ENCODE data around the gene TBX2. TPM values are rescaled to one million over a fixed set of nuclear protein-coding genes. Genes with fewer than 3 reads are reported as not detected.

The TBX2 gene
- total RNA-seq, 1 donor from 2014 or later, result 8.6 TPM

DNA sequence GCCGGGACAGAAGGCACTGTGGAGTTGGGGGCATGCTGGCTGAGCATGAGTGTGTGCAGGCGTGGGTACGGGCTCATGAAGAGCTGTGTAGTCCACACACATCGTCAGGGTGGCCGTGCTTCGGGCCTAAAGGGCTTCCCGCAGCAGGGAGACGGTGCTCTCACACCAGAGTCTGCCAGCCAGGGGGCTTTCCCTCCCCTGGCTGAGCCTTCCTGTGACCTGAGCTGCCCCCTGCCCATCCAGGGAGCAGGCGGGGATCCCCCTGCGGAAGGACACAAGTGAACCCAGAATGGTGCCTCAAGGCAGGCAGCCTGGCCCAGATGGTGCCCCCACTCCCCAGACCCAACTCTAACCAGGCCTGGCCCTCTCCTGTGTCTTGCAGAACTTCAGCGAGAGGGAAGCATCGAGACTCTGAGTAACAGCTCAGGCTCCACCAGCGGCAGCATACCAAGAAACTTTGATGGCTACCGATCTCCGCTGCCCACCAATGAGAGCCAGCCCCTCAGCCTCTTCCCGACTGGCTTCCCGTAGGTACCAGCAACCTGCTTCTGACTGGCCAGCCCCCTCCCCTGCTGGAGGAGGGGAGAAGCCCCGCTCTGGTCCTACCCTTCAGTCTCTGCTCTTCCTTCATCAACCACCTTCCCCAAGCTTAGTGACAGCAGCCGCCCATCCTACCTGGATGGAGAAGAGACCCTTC lies 7.9 kb upstream of the TBX2 start:
- Mint-ChIP-seq H3K36me3 (ENCODE audit: low read depth) (no peaks in the 10 kb centered on the region), H3K4me3 (ENCODE audit: unreplicated experiment) (no peak overlapping the region), H3K4me1 (ENCODE audit: low read depth) (peaks cover 7% of the 10 kb centered on the region), H3K9me3 (ENCODE audit: low read depth) (no peaks in the 10 kb centered on the region), H3K27ac (ENCODE audit: unreplicated experiment) (no peak overlapping the region), H3K27me3 (ENCODE audit: low read depth) (no peaks in the 10 kb centered on the region)
- DNase-seq (ENCODE audit: low spot score), result no peak
- TF ChIP-seq, protein P1, sequence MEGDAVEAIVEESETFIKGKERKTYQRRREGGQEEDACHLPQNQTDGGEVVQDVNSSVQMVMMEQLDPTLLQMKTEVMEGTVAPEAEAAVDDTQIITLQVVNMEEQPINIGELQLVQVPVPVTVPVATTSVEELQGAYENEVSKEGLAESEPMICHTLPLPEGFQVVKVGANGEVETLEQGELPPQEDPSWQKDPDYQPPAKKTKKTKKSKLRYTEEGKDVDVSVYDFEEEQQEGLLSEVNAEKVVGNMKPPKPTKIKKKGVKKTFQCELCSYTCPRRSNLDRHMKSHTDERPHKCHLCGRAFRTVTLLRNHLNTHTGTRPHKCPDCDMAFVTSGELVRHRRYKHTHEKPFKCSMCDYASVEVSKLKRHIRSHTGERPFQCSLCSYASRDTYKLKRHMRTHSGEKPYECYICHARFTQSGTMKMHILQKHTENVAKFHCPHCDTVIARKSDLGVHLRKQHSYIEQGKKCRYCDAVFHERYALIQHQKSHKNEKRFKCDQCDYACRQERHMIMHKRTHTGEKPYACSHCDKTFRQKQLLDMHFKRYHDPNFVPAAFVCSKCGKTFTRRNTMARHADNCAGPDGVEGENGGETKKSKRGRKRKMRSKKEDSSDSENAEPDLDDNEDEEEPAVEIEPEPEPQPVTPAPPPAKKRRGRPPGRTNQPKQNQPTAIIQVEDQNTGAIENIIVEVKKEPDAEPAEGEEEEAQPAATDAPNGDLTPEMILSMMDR (IDR thresholded peaks at IDR 0.05), result no peak

DNA sequence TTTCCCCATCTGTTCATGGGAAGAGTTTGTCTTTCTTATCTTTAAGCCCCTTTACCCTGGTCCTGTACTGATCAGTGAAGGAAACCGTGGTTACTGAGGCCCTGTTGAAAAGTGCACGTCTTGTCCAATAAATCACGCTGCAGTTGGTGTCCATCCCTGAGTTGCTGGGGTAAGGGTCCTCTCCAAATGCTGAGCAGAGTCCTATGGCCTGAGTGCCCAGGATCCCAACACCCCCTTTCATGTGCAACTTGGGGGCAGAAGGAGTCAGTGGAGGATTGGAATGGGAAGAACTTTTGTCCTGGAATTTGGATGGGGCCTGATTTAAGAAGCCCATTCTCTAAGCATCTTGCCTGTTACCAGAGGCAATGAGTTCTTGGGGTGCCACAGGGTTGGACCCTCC lies 7.0 kb upstream of the TBX2 start:
- Mint-ChIP-seq H3K4me3 (ENCODE audit: unreplicated experiment) (no peak overlapping the region), H3K9me3 (ENCODE audit: low read depth) (no peaks in the 10 kb centered on the region), H3K27me3 (ENCODE audit: low read depth) (no peaks in the 10 kb centered on the region), H3K4me1 (ENCODE audit: low read depth) (peaks cover 10% of the 10 kb centered on the region), H3K36me3 (ENCODE audit: low read depth) (no peaks in the 10 kb centered on the region), H3K27ac (ENCODE audit: unreplicated experiment) (no peak overlapping the region)
- TF ChIP-seq, protein P1 (IDR thresholded peaks at IDR 0.05), result no peak
- DNase-seq (ENCODE audit: low spot score), result no peak

DNA sequence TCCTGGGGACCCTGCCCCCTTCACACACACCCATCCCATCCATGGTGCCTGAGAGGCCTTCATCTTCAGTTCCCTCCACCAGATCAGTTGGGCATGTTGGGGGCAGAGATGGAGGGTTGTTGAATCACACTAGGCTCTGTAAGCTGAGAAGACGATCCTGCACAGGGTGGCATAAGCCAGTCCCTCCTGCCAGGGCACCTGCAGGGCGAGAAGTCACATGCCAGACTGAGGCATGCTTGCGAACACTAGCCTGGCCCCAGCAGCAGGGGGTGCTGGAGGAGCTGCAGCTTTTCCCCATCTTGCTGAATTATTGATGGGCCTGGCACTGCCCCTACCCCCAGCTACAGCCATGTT lies 6.1 kb upstream of the TBX2 start:
- H3K36me3 Mint-ChIP-seq (ENCODE audit: low read depth), result no peaks in the 10 kb centered on the region
- H3K27me3 Mint-ChIP-seq (ENCODE audit: low read depth), result peaks cover 7% of the 10 kb centered on the region
- no peak overlapping the region for H3K4me3 Mint-ChIP-seq (ENCODE audit: unreplicated experiment)
- H3K9me3 Mint-ChIP-seq (ENCODE audit: low read depth), result no peaks in the 10 kb centered on the region
- TF ChIP-seq, protein P1 (IDR thresholded peaks at IDR 0.05), result peak; percentile 52
- H3K27ac Mint-ChIP-seq (ENCODE audit: unreplicated experiment), result no peak overlapping the region
- H3K4me1 Mint-ChIP-seq (ENCODE audit: low read depth), result peaks cover 17% of the 10 kb centered on the region
- no peak for DNase-seq (ENCODE audit: low spot score)

DNA sequence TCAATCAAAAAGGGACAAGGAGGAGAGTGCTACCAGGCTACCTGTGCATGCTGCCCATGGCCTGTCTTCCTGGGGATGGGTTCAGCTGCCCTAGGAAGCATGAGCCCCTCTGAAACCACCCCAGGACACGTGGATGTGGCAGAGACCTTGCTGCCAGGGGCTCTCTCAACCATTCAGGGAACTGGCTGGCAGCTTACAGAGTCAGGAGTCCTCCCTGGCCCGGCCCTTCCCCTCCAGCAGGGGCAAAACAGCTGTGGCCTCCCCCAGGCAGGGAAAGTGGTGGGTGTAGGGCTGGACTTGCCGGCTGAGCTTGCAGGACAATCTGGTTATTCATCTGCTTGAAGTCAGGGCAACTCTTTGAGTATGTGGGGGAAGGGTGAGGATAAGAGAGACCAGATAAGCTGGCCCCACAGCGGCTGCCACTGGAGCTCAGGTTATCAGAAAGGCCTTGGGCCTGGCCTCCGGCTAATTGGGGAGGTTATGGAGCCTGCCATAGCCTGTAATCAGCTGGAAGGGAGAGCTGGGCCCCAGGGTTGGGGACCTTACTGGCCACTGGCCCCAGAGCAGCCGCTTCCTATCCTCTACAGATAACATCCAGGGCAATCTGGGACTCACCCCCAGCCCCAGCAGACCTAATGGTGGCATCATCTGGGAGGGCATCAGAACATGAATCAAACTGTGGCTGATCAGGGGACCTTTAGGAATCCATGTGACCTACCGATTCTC lies 5.6 kb upstream of the TBX2 start:
- Mint-ChIP-seq H3K36me3 (ENCODE audit: low read depth) (no peaks in the 10 kb centered on the region), H3K4me1 (ENCODE audit: low read depth) (peaks cover 20% of the 10 kb centered on the region), H3K27me3 (ENCODE audit: low read depth) (peaks cover 8% of the 10 kb centered on the region), H3K4me3 (ENCODE audit: unreplicated experiment) (no peak overlapping the region), H3K9me3 (ENCODE audit: low read depth) (no peaks in the 10 kb centered on the region), H3K27ac (ENCODE audit: unreplicated experiment) (no peak overlapping the region)
- TF ChIP-seq, protein P1 (IDR thresholded peaks at IDR 0.05), result peak; percentile 14
- no peak for DNase-seq (ENCODE audit: low spot score)

DNA sequence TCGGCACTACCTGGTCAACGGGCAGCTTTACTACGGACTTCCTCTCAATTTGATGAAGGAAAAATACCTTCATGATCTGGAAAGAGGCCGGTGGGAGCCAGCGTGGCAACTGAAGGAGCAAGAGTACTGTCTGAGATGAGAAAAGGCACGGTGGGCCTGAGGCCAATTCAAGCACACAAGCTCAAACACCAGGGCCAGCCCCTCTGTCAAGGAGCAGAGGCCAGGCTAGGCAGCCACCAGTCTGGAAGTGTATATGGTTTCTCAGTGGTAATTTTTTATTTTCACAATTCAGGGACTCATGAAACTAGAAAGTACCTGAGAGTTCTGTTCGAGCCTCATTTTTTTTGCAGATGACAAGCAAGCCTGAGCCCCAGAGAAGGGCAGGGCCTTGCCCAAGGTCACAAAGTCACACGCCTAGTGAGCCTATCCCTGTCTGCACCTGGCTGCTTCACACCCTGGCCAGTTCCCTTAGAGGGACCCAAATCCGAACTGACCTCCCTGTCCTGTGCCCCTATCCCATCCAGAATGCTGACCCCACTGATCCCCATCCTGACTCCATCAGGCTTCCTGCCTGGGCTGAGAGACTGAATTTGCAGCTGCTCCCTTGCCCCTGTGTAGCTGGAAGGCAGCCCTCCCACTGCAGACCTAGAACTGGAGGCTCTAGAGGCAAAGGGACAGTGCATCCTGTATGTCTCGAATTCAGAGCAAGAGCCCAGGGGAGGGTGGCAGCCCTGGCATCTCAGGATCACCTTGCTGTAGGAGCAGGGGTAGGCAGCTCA lies 4.8 kb upstream of the TBX2 start:
- Mint-ChIP-seq H3K9me3 (ENCODE audit: low read depth) (no peaks in the 10 kb centered on the region), H3K4me1 (ENCODE audit: low read depth) (peaks cover 19% of the 10 kb centered on the region), H3K4me3 (ENCODE audit: unreplicated experiment) (no peak overlapping the region), H3K27me3 (ENCODE audit: low read depth) (peaks cover 8% of the 10 kb centered on the region), H3K27ac (ENCODE audit: unreplicated experiment) (peak overlapping the region; percentile 43), H3K36me3 (ENCODE audit: low read depth) (no peaks in the 10 kb centered on the region)
- no peak for DNase-seq (ENCODE audit: low spot score)
- TF ChIP-seq, protein P1 (IDR thresholded peaks at IDR 0.05), result no peak
